Endodermal cell (in vitro differentiated cells): ENCODE measurements around the gene PPP1R3E. TPM values are rescaled to one million over a fixed set of nuclear protein-coding genes. Genes with fewer than 3 reads are reported as not detected.

Experiments used
- DNase-seq: peaks from one replicate; pipeline ENCODE4 v3.0.0-alpha.2; 2017
- H3K27ac ChIP-seq: 2 replicates; pipeline ENCODE4 v1.5.1; 2013; ENCODE audit warnings: mild to moderate bottlenecking, low read depth, low read length, moderate library complexity
- H3K27me3 ChIP-seq: 2 replicates; pipeline ENCODE4 v1.6.1; 2013; ENCODE audit warnings: mild to moderate bottlenecking, low read length, moderate library complexity; ENCODE audit not compliant: insufficient read depth, control insufficient read depth, poor library complexity, severe bottlenecking
- H3K36me3 ChIP-seq: 2 replicates; pipeline ENCODE4 v1.7.0; 2013; ENCODE audit warnings: mild to moderate bottlenecking, low read length, moderate library complexity; ENCODE audit not compliant: control insufficient read depth, insufficient read depth
- H3K4me1 ChIP-seq: one replicate; pipeline ENCODE4 v1.7.0; 2013; ENCODE audit warnings: low read length; ENCODE audit not compliant: control insufficient read depth, insufficient read depth
- H3K4me3 ChIP-seq: 2 replicates; pipeline ENCODE4 v1.5.1; 2013; ENCODE audit warnings: mild to moderate bottlenecking, low read length, moderate library complexity
- H3K9ac ChIP-seq: 2 replicates; pipeline ENCODE4 v1.6.1; 2013; ENCODE audit warnings: mild to moderate bottlenecking, low read length, moderate library complexity; ENCODE audit not compliant: poor library complexity, severe bottlenecking; ENCODE audit errors: extremely low read depth
- H3K9me3 ChIP-seq: 2 replicates; pipeline ENCODE4 v1.6.1; 2013; ENCODE audit warnings: mild to moderate bottlenecking, low read length, moderate library complexity; ENCODE audit not compliant: control insufficient read depth
- H3K27ac Mint-ChIP-seq: 2 replicates; pipeline ENCODE4 v1.8.0; 2020; ENCODE audit warnings: mixed read lengths
- H3K27me3 Mint-ChIP-seq: 2 replicates; pipeline ENCODE4 v1.8.0; 2021; ENCODE audit warnings: mild to moderate bottlenecking, mixed read lengths; ENCODE audit not compliant: insufficient read depth
- H3K36me3 Mint-ChIP-seq: 2 replicates; pipeline ENCODE4 v1.8.0; 2020; ENCODE audit warnings: low read depth, mixed read lengths
- H3K4me1 Mint-ChIP-seq: 2 replicates; pipeline ENCODE4 v1.8.0; 2020; ENCODE audit warnings: mixed read lengths
- H3K4me3 Mint-ChIP-seq: 2 replicates; pipeline ENCODE4 v1.8.0; 2020; ENCODE audit warnings: mild to moderate bottlenecking, moderate library complexity, mixed read lengths
- H3K9me3 Mint-ChIP-seq: 2 replicates; pipeline ENCODE4 v1.8.0; 2020; ENCODE audit warnings: mild to moderate bottlenecking, mixed read lengths
- WGBS, 2 experiments: methylation state at CpG; one replicate each; pipeline versions ENCODE4 v1.1.5 to v1.1.7; 2013; ENCODE audit warnings: missing lambda C conversion rate in 2 of 2, mixed read lengths in 1 of 2; ENCODE audit not compliant: insufficient coverage in 1 of 2, insufficient read length in 1 of 2; 5-methylcytosine and 5-hydroxymethylcytosine counted together
- total RNA-seq, 2 donors: library from RNA; stranded (reverse); fragmentation: NEBNext Ultra II Directional in 1 of 2; extraction: Animal tissue kit (Norgen Biotek cat#: 25700) in 1 of 2; gene quantifications; 2 replicates in 1 of 2; 3 replicates in 1 of 2; pipeline ENCODE4 v1.2.1, GENCODE V29; 2021
- TF ChIP-seq, protein P1 (sequence below): fragments of 200-600 bp; sonication (generic); conservative IDR thresholded peaks from 2 replicates; pipeline ENCODE4 v1.5.0; 2021; ENCODE audit warnings: antibody characterized with exemption, mild to moderate bottlenecking

Gene PPP1R3E
- total RNA-seq, 2 donors from 2014 or later, result 5.7 to 6.5 TPM

- Histone ChIP-seq H3K4me1 (peaks cover 18% of the 10 kb centered on the region), H3K27ac (no peak overlapping the region), H3K9ac (no peak overlapping the region), H3K9me3 (peaks cover 3% of the 10 kb centered on the region), H3K4me3 (no peak overlapping the region), H3K27me3 (peaks cover 8% of the 10 kb centered on the region), H3K36me3 (no peaks in the 10 kb centered on the region)
- no peak for DNase-seq
- no peak overlapping the region for H3K4me3 Mint-ChIP-seq
- 89 to 95% methylated on average over 5 to 8 of the region's 8 CpGs for WGBS, 2 experiments
- H3K27me3 Mint-ChIP-seq, result peaks cover 37% of the 10 kb centered on the region
- H3K9me3 Mint-ChIP-seq, result peaks cover 1% of the 10 kb centered on the region
- TF ChIP-seq, protein P1, sequence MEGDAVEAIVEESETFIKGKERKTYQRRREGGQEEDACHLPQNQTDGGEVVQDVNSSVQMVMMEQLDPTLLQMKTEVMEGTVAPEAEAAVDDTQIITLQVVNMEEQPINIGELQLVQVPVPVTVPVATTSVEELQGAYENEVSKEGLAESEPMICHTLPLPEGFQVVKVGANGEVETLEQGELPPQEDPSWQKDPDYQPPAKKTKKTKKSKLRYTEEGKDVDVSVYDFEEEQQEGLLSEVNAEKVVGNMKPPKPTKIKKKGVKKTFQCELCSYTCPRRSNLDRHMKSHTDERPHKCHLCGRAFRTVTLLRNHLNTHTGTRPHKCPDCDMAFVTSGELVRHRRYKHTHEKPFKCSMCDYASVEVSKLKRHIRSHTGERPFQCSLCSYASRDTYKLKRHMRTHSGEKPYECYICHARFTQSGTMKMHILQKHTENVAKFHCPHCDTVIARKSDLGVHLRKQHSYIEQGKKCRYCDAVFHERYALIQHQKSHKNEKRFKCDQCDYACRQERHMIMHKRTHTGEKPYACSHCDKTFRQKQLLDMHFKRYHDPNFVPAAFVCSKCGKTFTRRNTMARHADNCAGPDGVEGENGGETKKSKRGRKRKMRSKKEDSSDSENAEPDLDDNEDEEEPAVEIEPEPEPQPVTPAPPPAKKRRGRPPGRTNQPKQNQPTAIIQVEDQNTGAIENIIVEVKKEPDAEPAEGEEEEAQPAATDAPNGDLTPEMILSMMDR, result no peak
- H3K36me3 Mint-ChIP-seq, result peaks cover 21% of the 10 kb centered on the region
- H3K27ac Mint-ChIP-seq, result no peak overlapping the region
- H3K4me1 Mint-ChIP-seq, result peaks cover 23% of the 10 kb centered on the region
Measured at GRCh38 chr14:23349156-23349845, 46.6 kb upstream of the PPP1R3E start.

DNA sequence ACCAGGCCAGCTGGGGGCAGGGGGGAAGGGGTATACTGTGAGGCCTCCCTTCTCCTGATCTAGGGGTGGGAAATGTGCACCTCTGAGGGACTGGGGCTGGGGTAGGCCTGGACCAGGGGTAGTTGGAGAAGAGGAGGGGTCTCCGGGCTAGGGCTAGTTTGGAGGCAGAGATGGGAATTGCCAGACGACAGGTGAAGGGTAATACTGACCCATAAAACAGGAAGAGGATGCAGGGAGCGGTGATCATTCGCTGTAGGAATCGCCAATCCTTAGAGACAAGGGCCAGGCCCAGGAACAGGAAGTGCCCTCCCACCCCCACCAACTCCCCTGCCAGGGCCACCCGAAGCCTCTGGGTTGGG lies 45.6 kb upstream of the PPP1R3E start:
- H3K36me3 Mint-ChIP-seq, result peaks cover 21% of the 10 kb centered on the region
- H3K9me3 ChIP-seq, result peaks cover 6% of the 10 kb centered on the region
- H3K4me1 ChIP-seq, result peaks cover 19% of the 10 kb centered on the region
- no peak for DNase-seq
- H3K27ac Mint-ChIP-seq, result no peak overlapping the region
- peaks cover 24% of the 10 kb centered on the region for H3K4me1 Mint-ChIP-seq
- no peak overlapping the region for H3K27ac ChIP-seq
- TF ChIP-seq, protein P1, result no peak
- H3K4me3 ChIP-seq, result no peak overlapping the region
- peaks cover 8% of the 10 kb centered on the region for H3K27me3 ChIP-seq
- no peaks in the 10 kb centered on the region for H3K36me3 ChIP-seq
- peaks cover 1% of the 10 kb centered on the region for H3K9me3 Mint-ChIP-seq
- peaks cover 27% of the 10 kb centered on the region for H3K27me3 Mint-ChIP-seq
- H3K4me3 Mint-ChIP-seq, result no peak overlapping the region
- WGBS, 2 experiments, result 82 to 99% methylated on average over 4 to 6 of the region's 6 CpGs
- H3K9ac ChIP-seq, result no peak overlapping the region

- Histone ChIP-seq H3K9ac (no peak overlapping the region), H3K4me1 (peaks cover 19% of the 10 kb centered on the region), H3K36me3 (no peaks in the 10 kb centered on the region), H3K9me3 (peaks cover 6% of the 10 kb centered on the region), H3K27me3 (peaks cover 8% of the 10 kb centered on the region), H3K27ac (no peak overlapping the region), H3K4me3 (no peak overlapping the region)
- Mint-ChIP-seq H3K36me3 (peaks cover 21% of the 10 kb centered on the region), H3K4me3 (no peak overlapping the region), H3K27ac (no peak overlapping the region), H3K4me1 (peaks cover 23% of the 10 kb centered on the region), H3K9me3 (peaks cover 1% of the 10 kb centered on the region), H3K27me3 (peaks cover 23% of the 10 kb centered on the region)
- TF ChIP-seq, protein P1, result no peak
- DNase-seq, result peak; percentile 31
- 93 to 97% methylated on average over 5 to 19 of the region's 19 CpGs for WGBS, 2 experiments
Measured at GRCh38 chr14:23347406-23348296, 45.0 kb upstream of the PPP1R3E start.
